CD4-positive, alpha-beta T cell treated with Interleukin-12 subunit alpha and Interleukin-12 subunit beta, for 1 hour (primary cell): ENCODE measurements around the gene CCDC13.

Experiments used
- DNase-seq: peaks from one replicate; pipeline ENCODE4 v3.0.0-alpha.2; 2020

The CCDC13 gene

DNA sequence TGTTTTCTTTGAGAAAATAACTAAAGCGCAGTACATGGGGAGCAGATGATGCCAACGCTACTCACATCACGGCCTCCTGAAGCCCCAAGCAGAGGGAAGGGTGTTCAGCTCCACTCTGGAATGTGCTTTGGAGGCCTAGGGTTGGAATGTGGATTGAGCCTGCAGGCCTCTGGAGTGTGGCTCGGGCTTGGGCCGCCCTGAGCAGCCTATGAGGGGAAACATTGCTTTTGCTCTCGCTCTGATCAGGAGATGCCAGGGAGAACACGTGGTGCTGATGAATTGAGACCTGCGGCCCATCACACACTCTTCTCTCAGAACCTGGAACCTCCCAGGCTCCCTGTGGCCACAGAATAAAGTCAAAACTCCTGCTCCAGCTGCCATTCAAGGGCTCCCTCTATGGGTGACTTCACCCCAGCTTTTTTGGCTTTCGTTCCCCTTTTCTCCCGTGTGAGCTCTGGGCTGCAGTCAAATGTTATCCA, 23.3 kb downstream of the CCDC13 start:
- DNase-seq, result peak; percentile 21

GRCh38 chr3:42749025-42749752, 23.9 kb downstream of the CCDC13 start:
- DNase-seq, result no peak

- peak; percentile 42 for DNase-seq
Measured at GRCh38 chr3:42747581-42747980, 25.5 kb downstream of the CCDC13 start.

DNA sequence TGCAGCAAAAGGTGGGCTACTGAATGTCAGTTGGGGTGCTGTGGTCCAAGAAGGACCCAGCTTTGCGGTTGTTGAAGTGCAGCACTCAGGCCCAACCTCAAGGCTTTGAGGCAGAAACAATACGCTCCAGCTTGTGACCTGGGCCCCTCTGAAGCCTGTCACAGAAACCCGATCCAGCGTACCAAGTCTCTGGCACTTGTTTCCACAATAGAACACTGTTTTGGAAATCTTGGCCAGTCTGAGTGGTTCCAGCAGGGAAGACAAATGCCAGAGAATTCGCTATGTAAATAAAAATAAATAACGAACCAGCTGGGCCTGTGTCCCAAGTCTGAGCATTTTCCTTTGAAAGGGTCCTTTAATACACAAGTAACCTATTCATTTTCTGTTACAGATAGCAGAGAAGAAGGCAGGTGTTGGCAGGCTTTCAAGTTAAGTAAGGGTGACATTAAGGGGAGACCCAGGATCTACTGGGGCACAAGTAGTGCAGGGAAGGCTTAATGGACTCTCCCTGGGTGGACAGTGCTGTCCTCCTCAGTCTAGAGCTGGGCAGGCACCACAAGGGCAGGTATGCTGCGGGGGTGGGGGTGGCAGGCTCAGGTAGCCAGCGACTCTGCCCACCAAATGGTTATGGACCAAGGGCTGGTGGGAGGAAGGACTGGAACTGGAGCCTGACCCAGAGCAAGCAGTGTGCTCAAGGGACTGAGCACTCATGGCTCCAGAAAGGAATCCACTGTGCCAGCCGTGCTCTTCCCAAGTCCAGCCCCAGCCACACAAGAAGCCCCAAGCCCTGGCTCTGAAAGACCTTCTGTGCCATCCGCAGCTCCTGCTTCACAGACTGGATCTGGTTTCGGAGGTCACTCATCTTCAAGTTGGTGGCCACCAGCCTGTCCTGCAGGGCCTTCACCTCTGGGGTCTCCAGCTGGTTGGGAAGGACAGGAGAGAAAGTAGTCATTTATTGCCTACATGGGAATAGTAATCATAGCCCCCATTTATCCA, 26.3 kb downstream of the CCDC13 start:
- no peak for DNase-seq

DNA sequence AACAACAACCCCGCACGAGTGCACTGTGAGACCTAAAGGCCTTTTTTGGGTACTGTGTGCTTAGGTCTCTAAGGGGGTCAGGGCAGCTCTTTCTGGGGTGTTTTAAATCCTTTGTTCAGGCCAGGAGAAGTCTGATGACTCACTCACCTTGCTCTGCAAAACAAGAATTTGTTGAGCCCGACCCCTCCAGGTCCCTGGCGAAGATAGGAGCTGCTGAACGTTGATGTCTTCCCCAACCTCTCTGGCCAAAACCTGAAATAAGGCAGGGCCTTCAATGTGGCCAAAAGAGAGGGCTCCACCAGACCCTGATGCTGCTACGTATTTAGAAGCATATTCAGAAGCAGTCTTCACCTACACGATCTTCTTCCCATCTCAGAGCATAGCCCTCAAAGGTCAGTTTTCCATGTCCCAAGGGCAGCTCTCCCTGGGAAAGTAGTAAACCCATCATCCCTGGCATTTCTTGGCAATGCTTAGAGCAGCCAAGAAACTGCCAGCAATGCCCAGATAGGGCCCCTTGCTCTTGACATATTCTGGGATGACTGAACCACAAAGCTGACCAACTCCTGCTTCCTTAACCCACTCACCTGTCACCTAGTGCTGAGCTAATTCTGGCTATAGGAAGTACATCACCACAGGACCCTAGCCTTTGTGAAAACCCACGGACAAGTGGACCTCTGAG, 27.1 kb downstream of the CCDC13 start:
- DNase-seq, result no peak

- DNase-seq, result no peak
Measured at GRCh38 chr3:42745291-42745745, 27.7 kb downstream of the CCDC13 start.

DNA sequence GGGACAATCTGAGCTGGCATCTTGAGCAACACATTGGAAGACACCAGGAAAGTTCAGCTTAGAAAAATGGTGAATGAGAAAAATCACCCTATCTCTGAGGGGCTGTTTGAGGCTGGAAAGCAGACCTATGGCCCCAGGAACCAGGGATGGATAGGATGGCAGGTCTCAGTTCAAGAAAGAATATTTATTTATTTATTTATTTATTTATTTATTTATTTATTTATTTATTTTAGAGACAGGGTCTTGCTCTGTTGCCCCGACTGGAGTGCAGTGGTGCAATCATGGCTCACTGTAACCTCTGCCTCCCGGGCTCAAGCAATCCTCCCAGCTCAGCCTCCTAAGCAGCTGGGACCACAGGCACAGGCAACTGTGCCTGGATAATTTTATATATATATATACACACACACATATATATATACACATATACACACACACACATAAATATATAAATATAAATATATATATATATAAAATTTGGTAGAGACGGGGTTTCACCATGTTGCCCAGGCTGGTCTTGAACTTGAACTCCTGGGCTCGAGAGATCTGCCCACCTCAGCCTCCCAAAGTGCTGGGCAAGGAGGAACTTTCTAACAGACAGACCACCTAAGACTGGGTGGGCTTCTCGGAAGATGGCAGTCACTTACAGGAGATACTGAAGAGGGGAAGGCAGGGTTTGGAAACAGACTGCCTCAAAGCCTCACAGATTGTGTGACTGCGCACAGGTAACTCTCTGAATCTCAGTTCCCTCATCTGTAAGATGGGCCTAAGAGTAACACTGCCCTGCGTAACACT, 29.7 kb downstream of the CCDC13 start:
- no peak for DNase-seq

GRCh38 chr3:42742688-42743087, 30.4 kb downstream of the CCDC13 start:
- DNase-seq, result no peak

DNA sequence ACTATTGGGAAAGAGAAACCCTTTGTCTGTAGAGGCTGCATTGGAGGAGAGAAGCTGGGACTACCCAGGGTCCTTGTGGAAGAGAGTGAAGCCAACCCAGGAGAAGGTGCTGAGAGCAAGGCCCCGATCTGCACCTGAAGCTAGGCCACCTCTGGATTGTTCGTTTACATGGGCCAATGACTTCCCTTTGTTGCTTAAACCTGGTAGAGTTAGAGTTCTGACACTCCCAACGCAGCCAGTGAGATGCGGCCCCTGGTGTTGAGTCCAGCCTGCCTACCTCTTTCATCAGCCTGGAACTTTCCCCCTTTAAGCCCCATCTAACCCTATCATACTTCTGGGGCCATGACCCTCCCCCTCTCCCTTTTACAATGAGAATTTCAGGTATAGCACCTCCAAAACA, 30.8 kb downstream of the CCDC13 start:
- no peak for DNase-seq

- DNase-seq, result no peak
Measured at GRCh38 chr3:42741796-42742195, 31.3 kb downstream of the CCDC13 start.

DNA sequence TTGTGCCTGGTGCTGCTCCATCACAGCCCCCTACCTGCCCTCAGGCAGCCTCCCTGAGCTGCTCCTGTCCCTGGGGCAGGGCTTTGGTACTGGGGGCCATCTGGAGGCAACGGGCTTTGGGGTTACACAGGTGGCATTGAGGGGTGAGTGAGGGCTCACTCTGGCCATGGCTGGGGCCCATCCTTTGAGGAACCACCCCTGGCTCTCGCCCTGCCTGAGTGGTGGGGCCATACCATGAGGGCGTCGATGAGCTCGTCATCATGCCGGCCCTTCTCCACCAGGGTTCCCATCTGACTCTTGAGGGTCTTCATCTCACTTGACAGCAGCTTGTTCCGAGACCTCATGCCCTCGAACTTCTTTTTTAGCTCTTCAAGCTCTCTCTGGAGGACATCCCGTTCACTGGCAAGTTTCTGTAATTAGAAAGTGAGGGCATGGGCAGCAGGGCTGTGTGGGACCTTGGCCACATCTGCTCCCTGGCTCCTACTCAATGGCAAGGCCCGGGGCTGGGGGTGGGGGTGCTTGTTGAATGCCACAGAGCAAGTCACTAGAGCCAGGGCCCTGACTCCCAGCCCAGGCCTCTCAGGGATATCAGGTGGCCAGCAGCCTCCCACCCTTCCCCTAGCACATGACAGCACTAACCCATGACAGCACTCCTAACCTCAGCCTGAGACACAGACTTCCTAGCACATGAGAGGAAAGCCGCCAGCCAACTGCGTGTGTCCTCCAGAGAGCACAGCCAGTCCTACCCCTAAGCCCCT, 33.5 kb downstream of the CCDC13 start:
- DNase-seq, result no peak

DNA sequence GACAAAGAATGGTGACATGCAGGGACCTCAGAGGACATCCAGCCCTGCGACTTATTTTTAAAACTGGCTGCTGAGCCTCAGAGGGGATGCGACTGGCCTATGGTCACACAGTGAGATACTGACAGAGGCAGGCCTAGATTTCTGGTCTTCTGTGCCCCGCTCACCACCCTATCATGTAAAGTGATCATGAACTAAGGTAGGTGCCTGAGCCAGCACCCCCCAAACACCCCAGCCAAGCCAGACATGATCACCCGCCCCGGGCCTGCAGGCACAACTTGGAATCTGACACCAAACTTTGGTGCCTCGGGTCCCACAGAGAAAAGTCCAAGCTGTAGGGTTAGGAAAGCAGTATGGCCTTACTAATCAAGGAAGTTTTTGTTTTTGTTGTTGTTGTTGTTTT, 36.5 kb downstream of the CCDC13 start:
- DNase-seq, result no peak

DNA sequence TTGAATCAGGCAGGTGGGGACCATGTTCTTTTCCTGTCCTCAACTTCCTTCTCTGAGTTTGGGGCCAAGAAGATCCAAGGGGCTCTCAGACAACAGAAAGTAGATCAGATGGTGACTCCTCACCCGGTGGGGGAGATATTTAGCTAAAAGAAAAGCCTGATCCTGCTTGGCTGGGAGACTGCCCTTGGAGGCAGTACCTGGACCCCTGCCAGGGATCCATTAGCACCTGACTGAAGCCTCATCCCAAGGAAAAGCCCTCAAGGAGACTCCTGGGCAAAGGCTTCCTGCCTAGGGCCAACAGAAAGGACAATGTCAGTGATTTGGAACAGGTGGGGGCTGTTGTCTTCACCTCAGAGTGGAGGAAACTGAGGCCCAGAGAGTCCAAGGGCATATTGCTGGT, 37.0 kb downstream of the CCDC13 start:
- no peak for DNase-seq

DNA sequence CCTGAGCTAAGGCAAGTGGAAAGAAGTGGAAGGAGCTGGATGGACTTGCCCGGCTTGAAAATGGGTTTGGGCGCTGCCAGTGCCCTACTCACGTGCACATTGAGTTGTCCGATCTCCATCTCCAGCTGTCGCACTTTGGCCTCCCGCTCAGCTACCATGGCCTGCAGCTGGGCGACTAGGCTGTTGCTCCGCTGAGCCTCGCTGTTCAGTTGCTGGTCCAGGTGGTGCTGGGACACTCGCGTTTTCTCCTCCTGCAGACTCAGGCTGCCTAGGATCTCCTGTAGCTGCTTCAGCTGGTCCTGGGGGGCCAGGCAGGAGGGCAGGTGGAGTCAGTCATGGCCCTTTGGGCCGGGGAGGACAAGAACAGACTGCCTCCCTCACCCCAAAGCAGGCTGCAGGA, 37.4 kb downstream of the CCDC13 start:
- no peak for DNase-seq

- DNase-seq, result no peak
Measured at GRCh38 chr3:42735019-42735418, 38.0 kb downstream of the CCDC13 start.

GRCh38 chr3:42734263-42734860, 38.7 kb downstream of the CCDC13 start:
- DNase-seq, result no peak

- DNase-seq, result no peak
Measured at GRCh38 chr3:42733501-42734262, 39.4 kb downstream of the CCDC13 start.

DNA sequence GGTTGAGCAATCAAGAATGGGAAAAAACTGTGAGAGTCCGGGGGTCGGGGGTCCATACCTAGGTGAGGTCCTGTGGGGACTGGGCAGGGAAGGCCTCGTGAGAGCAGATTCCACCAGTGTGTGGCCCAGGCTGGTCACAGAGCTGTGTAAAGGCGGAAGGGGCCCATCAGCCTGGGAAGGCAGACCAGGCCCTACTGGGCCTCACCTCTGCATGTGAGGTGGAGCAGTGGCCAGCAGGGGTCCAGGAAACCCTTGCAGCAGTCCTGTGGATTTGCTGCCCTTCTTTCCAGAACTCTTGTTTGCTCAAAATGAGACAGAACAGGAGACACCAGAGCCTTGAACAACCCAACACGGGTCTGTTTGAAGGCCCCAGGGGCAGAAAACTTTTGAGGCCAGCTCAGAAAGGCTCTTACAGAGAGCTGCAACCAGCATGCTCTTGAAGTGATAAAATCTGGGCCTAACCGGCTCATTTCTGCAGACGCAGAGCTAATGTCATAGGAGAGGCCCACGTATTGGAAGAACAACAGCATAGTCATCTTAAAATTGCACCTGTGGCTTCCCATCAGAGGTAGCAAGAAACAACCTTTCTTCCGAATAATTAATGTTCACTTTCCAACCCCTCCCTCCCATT, 40.1 kb downstream of the CCDC13 start:
- DNase-seq, result no peak

GRCh38 chr3:42732196-42732828, 40.7 kb downstream of the CCDC13 start:
- DNase-seq, result no peak
